Colonic mucosa (tissue), 4 donors: ENCODE results near the gene NPLOC4. TPM values are rescaled to one million over a fixed set of nuclear protein-coding genes. Genes with fewer than 3 reads are reported as not detected.

Experiments used
- DNase-seq: peaks from one replicate; pipeline ENCODE4 v3.0.0-alpha.2; 2020
- H3K27ac ChIP-seq: fragments of 200-600 bp; one replicate; pipeline ENCODE4 v1.8.0; 2021
- H3K27me3 ChIP-seq: fragments of 200-600 bp; one replicate; pipeline ENCODE4 v1.8.0; 2021
- H3K36me3 ChIP-seq: fragments of 200-600 bp; one replicate; pipeline ENCODE4 v1.8.0; 2021
- H3K4me1 ChIP-seq: fragments of 200-600 bp; one replicate; pipeline ENCODE4 v1.8.0; 2021; ENCODE audit warnings: mild to moderate bottlenecking
- H3K4me3 ChIP-seq: fragments of 200-600 bp; one replicate; pipeline ENCODE4 v1.8.0; 2021
- H3K9ac ChIP-seq, 2 donors: one replicate each; pipeline ENCODE4 v1.7.0; 2013; ENCODE audit warnings: control low read depth in 2 of 2, low read depth in 2 of 2, low read length in 2 of 2
- H3K9me3 ChIP-seq: fragments of 200-600 bp; one replicate; pipeline ENCODE4 v1.8.0; 2021
- intact Hi-C: fragments of 100-400 bp; cut with DNase I; formaldehyde crosslinking; loops from one replicate; pipeline ENCODE4 v1.14.1; 2022
- total RNA-seq, 2 donors: library from RNA; stranded (reverse); fragmentation: NEBNext Ultra II Directional in 1 of 2; extraction: Animal tissue kit (Norgen Biotek cat#: 25700) in 1 of 2; gene quantifications; one replicate each; pipeline ENCODE4 v1.2.1, GENCODE V29; 2021
- TF ChIP-seq, protein P1 (sequence below): fragments of 200-600 bp; IDR thresholded peaks from one replicate; pipeline ENCODE4 v1.8.0; 2022; ENCODE audit warnings: antibody characterized with exemption, mild to moderate bottlenecking
- donor health status: healthy.
- donor health status: DM: no; HTN: no; CAD: no.
- donor health status: DM: no; HTN: no; CAD: no.

NPLOC4 gene
- total RNA-seq, 2 donors from 2014 or later, result 69.8 to 74.1 TPM

DNA sequence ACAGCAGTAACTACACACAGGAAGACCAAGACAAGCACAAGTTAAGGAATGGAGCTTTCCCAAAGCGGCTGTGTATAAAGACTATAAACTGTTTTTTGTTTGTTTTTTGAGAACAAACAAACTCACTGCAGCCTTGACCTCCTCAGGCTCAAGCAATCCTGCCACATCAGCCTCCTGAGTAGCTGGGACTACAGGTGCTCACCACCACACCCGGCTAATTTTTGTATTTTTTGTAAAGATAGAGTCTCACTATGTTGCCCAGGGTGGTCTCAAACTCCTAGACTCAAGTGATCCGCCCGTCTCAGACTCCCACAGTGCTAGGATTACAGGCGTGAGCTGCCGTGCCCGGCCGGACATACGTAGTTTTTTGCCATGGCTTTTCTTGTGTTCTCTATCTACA, 23.5 kb upstream of the NPLOC4 start:
- intact Hi-C loops, result no loop called here
- H3K4me3 ChIP-seq, result no peak overlapping the region
- H3K4me1 ChIP-seq, result peaks cover 2% of the 10 kb centered on the region
- no peaks in the 10 kb centered on the region for H3K9me3 ChIP-seq
- TF ChIP-seq, protein P1, sequence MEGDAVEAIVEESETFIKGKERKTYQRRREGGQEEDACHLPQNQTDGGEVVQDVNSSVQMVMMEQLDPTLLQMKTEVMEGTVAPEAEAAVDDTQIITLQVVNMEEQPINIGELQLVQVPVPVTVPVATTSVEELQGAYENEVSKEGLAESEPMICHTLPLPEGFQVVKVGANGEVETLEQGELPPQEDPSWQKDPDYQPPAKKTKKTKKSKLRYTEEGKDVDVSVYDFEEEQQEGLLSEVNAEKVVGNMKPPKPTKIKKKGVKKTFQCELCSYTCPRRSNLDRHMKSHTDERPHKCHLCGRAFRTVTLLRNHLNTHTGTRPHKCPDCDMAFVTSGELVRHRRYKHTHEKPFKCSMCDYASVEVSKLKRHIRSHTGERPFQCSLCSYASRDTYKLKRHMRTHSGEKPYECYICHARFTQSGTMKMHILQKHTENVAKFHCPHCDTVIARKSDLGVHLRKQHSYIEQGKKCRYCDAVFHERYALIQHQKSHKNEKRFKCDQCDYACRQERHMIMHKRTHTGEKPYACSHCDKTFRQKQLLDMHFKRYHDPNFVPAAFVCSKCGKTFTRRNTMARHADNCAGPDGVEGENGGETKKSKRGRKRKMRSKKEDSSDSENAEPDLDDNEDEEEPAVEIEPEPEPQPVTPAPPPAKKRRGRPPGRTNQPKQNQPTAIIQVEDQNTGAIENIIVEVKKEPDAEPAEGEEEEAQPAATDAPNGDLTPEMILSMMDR, result no peak
- no peaks in the 10 kb centered on the region for H3K27me3 ChIP-seq
- no peak for DNase-seq
- H3K9ac ChIP-seq, result no peak overlapping the region
- H3K27ac ChIP-seq, result no peak overlapping the region
- no peaks in the 10 kb centered on the region for H3K36me3 ChIP-seq

GRCh38 chr17:81659038-81659437, 22.1 kb upstream of the NPLOC4 start:
- H3K9ac ChIP-seq, result no peak overlapping the region
- no peaks in the 10 kb centered on the region for H3K27me3 ChIP-seq
- H3K9me3 ChIP-seq, result no peaks in the 10 kb centered on the region
- H3K4me1 ChIP-seq, result no peaks in the 10 kb centered on the region
- TF ChIP-seq, protein P1, result no peak
- no peak for DNase-seq
- H3K4me3 ChIP-seq, result no peak overlapping the region
- intact Hi-C loops, result no loop called here
- H3K27ac ChIP-seq, result no peak overlapping the region
- H3K36me3 ChIP-seq, result no peaks in the 10 kb centered on the region

- H3K27ac ChIP-seq, result no peak overlapping the region
- no peak overlapping the region for H3K9ac ChIP-seq
- TF ChIP-seq, protein P1, result no peak
- intact Hi-C loops, result no loop called here
- H3K36me3 ChIP-seq, result no peaks in the 10 kb centered on the region
- no peaks in the 10 kb centered on the region for H3K4me1 ChIP-seq
- DNase-seq, result no peak
- H3K27me3 ChIP-seq, result no peaks in the 10 kb centered on the region
- H3K4me3 ChIP-seq, result no peak overlapping the region
- no peaks in the 10 kb centered on the region for H3K9me3 ChIP-seq
Observed at GRCh38 chr17:81656835-81657234, 19.9 kb upstream of the NPLOC4 start.

- H3K4me3 ChIP-seq, result no peak within 1 kb of the TSS
- TF ChIP-seq, protein P1, result no peak
- H3K9ac ChIP-seq, result no peak within 1 kb of the TSS
- intact Hi-C loops, result no loop called here
- DNase-seq, result no peak
- H3K4me1 ChIP-seq, result no peaks in the 10 kb centered on the region
- no peaks in the 10 kb centered on the region for H3K9me3 ChIP-seq
- no peaks in the 10 kb centered on the region for H3K36me3 ChIP-seq
- no peaks in the 10 kb centered on the region for H3K27me3 ChIP-seq
- H3K27ac ChIP-seq, result no peak within 1 kb of the TSS
Observed at GRCh38 chr17:81656118-81656743, 19.3 kb upstream of the NPLOC4 start, which contains the start of gene PDE6G. Gene PDE6G (minus strand): TSS chr17:81656542. CDS start chr17:81653305, 3,237 bp downstream.

- intact Hi-C loops, result no loop called here
- H3K36me3 ChIP-seq, result no peaks in the 10 kb centered on the region
- H3K9ac ChIP-seq, result no peak overlapping the region
- H3K4me1 ChIP-seq, result no peaks in the 10 kb centered on the region
- TF ChIP-seq, protein P1, result no peak
- H3K27ac ChIP-seq, result no peak overlapping the region
- no peak overlapping the region for H3K4me3 ChIP-seq
- H3K9me3 ChIP-seq, result no peaks in the 10 kb centered on the region
- DNase-seq, result no peak
- no peaks in the 10 kb centered on the region for H3K27me3 ChIP-seq
Observed at GRCh38 chr17:81655378-81656117, 18.6 kb upstream of the NPLOC4 start.
